Pancreas (tissue), 10 donors: Measurements from ENCODE around the gene TRAPPC5. TPM values are rescaled to one million over a fixed set of nuclear protein-coding genes. Genes with fewer than 3 reads are reported as not detected.

Experiments
- ATAC-seq, 4 donors: fragments of 200-7000 bp; cut with Tn5 transposase; one replicate each; pipeline versions ENCODE4 v1.8.0 to v1.9.1; 2020; ENCODE audit warnings: mild to moderate bottlenecking in 4 of 4, moderate library complexity in 4 of 4
- DNase-seq, 6 donors: peaks; one replicate each; pipeline ENCODE4 v3.0.0-alpha.2; 2020
- FAIRE-seq: peaks from 2 replicates; lab custom pipeline; 2012; peaks lifted over from hg19 to GRCh38; lab: Jason Lieb, UNC
- H3K27ac ChIP-seq, 4 donors: fragments of 200-600 bp; sonication (generic); 1 replicate in 3 of 4; 2 replicates in 1 of 4; pipeline versions ENCODE4 v1.5.0 to v1.8.0; 2020
- H3K27me3 ChIP-seq, 4 donors: fragments of 200-600 bp; one replicate each; pipeline ENCODE4 v1.8.0; 2021
- H3K36me3 ChIP-seq, 3 donors: fragments of 200-600 bp; sonication (generic) in 1 of 3; one replicate each; pipeline versions ENCODE4 v1.5.0 to v1.8.0; 2020 to 2021
- H3K4me1 ChIP-seq, 3 donors: fragments of 200-600 bp; one replicate each; pipeline ENCODE4 v1.8.0; 2021
- H3K4me3 ChIP-seq, 4 donors: fragments of 200-600 bp; sonication (generic) in 2 of 4; one replicate each; pipeline versions ENCODE4 v1.5.0 to v1.8.0; 2020 to 2021
- H3K9me3 ChIP-seq, 4 donors: fragments of 200-600 bp; one replicate each; pipeline ENCODE4 v1.8.0; 2021
- WGBS, 2 donors: extraction: QIAGEN DNeasy Blood & Tissue Kit; methylation state at CpG; one replicate each; pipeline ENCODE4 v1.1.7; 2013; 5-methylcytosine and 5-hydroxymethylcytosine counted together
- intact Hi-C, 3 donors: fragments of 100-400 bp; cut with DNase I; formaldehyde crosslinking; loops; one replicate each; pipeline versions ENCODE4 v1.11.1 to v1.14.2; 2022
- polyA plus RNA-seq, 2 donors: library from polyadenylated mRNA; stranded (reverse); fragments of 200-250 nt; gene quantifications; one replicate each; pipeline ENCODE4 v1.2.3, GENCODE V29; 2013
- total RNA-seq, 6 donors: library from RNA; stranded (reverse); fragmentation: NEBNext Ultra II Directional in 4 of 6; extraction: Animal tissue kit (Norgen Biotek cat#: 25700) in 4 of 6; gene quantifications; one replicate each; pipeline versions ENCODE4 v1.2.1 to v1.2.4, GENCODE V29; 2021 to 2023
- TF ChIP-seq, protein P1 (sequence below), 4 donors: fragments of 200-600 bp; sonication (generic) in 3 of 4; IDR thresholded peaks; one replicate each; pipeline versions ENCODE4 v1.5.0 to v1.8.0; 2021; ENCODE audit warnings: antibody characterized with exemption in 4 of 4
- donor health status: healthy with polysubstance abuse.
- donor health status: DM: no; HTN: no; CAD: no; lungs with moderate emphysema.
- donor health status: DM: no; HTN: no; CAD: no.
- donor health status: control.
- donor health status: control.
- donor health status: Bipolar disorder and iron deficiency.
- donor health status: DM: yes; HTN: yes; CAD: no.
- donor health status: DM: no; HTN: no; CAD: no.
- donor health status: DM: no; HTN: no; CAD: no.
- donor health status: DM: yes; HTN: yes; CAD: no.

TRAPPC5 gene
- total and polyA plus RNA-seq, 8 donors, result 26.7 to 89.9 (median 43.9) TPM

DNA sequence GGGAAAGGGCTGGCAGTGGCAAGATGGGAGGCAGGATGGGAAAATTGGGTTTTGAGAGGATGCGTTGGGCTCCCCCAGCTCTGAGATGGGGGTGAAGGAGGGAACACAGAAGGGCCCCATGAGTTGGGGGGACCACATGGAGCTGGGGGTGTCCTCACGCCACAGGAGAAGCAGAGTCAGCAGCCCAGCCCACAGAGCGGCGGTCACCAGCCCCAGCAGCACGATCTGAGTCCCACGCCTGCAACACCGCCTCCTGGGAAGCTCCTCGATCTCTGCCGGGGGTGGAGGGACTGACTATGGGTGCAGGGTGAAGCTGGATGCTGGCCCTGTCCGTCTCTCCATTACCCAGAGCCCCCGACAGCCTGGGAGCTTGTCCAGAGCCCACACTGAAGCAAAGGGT is 17.9 kb downstream of the TRAPPC5 start:
- FAIRE-seq (no peak), DNase-seq (no peak), ATAC-seq (no peak)
- Histone ChIP-seq H3K27me3 (no peaks in the 10 kb centered on the region), H3K4me3 (no peak overlapping the region), H3K27ac (no peak overlapping the region), H3K4me1 (no peaks in the 10 kb centered on the region), H3K36me3 (no peaks in the 10 kb centered on the region), H3K9me3 (no peaks in the 10 kb centered on the region)
- 16 to 18% methylated on average over 11 of the region's 11 CpGs for WGBS, 2 donors
- TF ChIP-seq, protein P1, sequence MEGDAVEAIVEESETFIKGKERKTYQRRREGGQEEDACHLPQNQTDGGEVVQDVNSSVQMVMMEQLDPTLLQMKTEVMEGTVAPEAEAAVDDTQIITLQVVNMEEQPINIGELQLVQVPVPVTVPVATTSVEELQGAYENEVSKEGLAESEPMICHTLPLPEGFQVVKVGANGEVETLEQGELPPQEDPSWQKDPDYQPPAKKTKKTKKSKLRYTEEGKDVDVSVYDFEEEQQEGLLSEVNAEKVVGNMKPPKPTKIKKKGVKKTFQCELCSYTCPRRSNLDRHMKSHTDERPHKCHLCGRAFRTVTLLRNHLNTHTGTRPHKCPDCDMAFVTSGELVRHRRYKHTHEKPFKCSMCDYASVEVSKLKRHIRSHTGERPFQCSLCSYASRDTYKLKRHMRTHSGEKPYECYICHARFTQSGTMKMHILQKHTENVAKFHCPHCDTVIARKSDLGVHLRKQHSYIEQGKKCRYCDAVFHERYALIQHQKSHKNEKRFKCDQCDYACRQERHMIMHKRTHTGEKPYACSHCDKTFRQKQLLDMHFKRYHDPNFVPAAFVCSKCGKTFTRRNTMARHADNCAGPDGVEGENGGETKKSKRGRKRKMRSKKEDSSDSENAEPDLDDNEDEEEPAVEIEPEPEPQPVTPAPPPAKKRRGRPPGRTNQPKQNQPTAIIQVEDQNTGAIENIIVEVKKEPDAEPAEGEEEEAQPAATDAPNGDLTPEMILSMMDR (IDR thresholded peaks at IDR 0.05), result no peak
- intact Hi-C loops, result no loop called here

DNA sequence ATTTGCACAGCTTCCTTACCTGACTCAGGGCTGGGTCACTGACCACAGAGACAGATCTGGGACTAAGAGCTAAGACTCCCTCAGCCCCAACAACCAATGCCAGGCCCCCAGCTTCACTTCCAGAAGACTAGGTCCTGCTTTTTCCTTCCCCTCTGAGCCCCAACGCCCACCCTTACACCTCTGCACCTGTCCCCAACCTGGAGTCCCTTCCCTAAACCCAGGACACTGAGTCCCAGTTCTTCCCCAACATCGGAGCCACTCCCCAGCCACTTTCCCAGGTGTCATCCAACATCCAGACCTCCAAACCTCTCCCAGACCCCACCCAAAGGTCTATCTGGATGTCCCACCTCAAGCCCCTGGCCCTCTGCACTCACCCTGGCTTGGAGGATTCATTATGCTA is 18.4 kb downstream of the TRAPPC5 start:
- Histone ChIP-seq H3K9me3 (no peaks in the 10 kb centered on the region), H3K27me3 (no peaks in the 10 kb centered on the region), H3K4me1 (no peaks in the 10 kb centered on the region), H3K36me3 (no peaks in the 10 kb centered on the region), H3K27ac (no peak overlapping the region), H3K4me3 (no peak overlapping the region)
- intact Hi-C loops, result no loop called here
- no peak for ATAC-seq
- no peak for DNase-seq
- TF ChIP-seq, protein P1 (IDR thresholded peaks at IDR 0.05), result no peak
- WGBS, 2 donors, result 26 to 33% methylated on average over 2 of the region's 2 CpGs
- no peak for FAIRE-seq

DNA sequence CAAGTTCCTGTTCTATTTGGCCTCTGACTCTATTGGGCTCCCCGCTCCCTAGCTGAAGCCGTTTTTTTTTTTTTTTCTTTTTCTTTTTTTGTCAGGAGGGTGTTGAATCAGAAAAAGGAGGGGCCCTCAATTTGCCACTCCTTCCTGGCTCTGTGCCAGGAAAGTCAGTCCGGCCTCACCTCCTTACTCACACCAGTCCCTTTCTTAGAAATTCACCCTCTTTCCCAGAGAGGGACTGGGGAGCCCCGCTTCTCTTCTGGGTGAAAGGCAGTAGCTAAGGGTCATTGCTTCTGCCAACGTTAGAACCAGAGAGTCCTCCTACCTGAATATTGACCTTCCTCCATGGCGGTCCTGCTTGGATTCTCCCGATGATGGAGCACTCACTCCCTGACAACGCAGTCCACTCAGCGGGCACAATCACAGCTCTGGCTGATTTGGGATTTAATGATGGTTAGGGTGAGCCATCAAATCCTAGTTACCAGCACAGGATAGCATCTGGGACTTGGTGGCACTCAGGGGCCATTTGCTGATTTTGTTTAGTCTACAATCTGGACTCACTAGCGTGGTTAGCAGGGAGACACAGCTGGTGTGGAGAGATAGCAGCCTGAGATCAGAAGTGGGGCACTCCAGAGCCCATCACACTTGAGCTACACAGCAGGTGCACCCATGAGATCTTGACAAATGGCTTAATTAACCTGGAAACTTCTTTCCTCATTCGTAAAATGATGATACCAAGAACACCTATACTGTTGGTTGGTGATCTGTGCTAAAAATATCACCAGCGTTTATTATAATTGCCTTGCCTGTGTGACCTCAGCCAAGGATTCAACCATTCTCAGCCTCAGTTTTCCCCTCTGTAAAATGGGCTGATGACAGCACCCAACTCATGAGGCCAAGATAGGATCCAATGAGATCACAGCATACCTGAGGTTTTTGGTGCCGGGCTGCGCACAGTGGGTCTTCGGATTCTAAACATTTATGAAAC is 19.1 kb downstream of the TRAPPC5 start:
- intact Hi-C loops, result no loop called here
- WGBS, 2 donors, result 47 to 54% methylated on average over 15 of the region's 15 CpGs
- no peak for ATAC-seq
- H3K4me1 ChIP-seq, result no peaks in the 10 kb centered on the region
- no peaks in the 10 kb centered on the region for H3K27me3 ChIP-seq
- TF ChIP-seq, protein P1 (IDR thresholded peaks at IDR 0.05), result no peak
- H3K4me3 ChIP-seq, result no peak overlapping the region
- H3K9me3 ChIP-seq, result no peaks in the 10 kb centered on the region
- FAIRE-seq, result no peak
- H3K36me3 ChIP-seq, result no peaks in the 10 kb centered on the region
- DNase-seq, result no peak
- H3K27ac ChIP-seq, result no peak overlapping the region

DNA sequence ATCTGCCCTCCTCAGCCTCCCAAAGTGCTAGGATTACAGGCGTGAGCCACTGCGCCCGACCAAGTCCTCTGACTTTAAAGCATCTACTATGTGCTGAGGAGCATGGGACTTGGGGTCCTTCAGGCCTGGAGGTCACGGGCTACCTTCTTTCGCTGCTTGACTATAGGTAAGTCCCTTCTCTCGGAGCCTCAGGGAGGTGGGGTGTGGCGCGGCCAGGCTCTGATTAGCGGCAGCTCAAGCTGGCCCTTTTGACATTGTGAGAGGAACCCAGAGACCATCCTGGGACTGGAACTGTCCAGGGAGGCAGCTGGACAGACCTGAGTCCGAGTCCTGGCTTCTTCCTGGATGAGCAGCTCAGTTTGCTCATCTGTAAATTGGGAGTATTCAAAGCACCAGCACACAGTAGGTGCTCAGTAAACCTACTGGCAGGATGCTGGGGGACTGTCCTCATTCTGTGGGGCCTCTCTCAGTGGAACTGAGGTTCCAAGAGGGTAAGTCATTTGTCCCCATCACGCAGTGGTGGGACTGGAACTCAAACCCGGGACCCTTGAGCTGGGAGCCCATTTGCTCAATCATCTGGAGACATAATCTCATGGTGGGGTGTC is 20.5 kb downstream of the TRAPPC5 start:
- FAIRE-seq, result no peak
- TF ChIP-seq, protein P1 (IDR thresholded peaks at IDR 0.05), result no peak
- Histone ChIP-seq H3K27me3 (no peaks in the 10 kb centered on the region), H3K4me3 (no peak overlapping the region), H3K36me3 (no peaks in the 10 kb centered on the region), H3K27ac (no peak overlapping the region), H3K9me3 (no peaks in the 10 kb centered on the region), H3K4me1 (no peaks in the 10 kb centered on the region)
- DNase-seq, result no peak
- intact Hi-C loops, result no loop called here
- ATAC-seq, result no peak
- WGBS, 2 donors, result 76 to 87% methylated on average over 12 of the region's 12 CpGs
